DND-41 (cell line): ENCODE measurements around the gene FRS3.

ENCODE experiments used
- EZH2 ChIP-seq: IDR thresholded peaks from 3 replicates; pipeline ENCODE4 v1.6.1; 2012; ENCODE audit warnings: borderline replicate concordance, low read depth, mild to moderate bottlenecking, moderate library complexity, low read length, inconsistent platforms; ENCODE audit not compliant: severe bottlenecking
- TF ChIP-seq, protein P1 (sequence below): IDR thresholded peaks from 2 replicates; pipeline ENCODE4 v1.5.1; 2012; ENCODE audit warnings: borderline replicate concordance, low read length, moderate library complexity, mild to moderate bottlenecking; ENCODE audit not compliant: poor library complexity, severe bottlenecking; ENCODE audit errors: extremely low read depth

DNA sequence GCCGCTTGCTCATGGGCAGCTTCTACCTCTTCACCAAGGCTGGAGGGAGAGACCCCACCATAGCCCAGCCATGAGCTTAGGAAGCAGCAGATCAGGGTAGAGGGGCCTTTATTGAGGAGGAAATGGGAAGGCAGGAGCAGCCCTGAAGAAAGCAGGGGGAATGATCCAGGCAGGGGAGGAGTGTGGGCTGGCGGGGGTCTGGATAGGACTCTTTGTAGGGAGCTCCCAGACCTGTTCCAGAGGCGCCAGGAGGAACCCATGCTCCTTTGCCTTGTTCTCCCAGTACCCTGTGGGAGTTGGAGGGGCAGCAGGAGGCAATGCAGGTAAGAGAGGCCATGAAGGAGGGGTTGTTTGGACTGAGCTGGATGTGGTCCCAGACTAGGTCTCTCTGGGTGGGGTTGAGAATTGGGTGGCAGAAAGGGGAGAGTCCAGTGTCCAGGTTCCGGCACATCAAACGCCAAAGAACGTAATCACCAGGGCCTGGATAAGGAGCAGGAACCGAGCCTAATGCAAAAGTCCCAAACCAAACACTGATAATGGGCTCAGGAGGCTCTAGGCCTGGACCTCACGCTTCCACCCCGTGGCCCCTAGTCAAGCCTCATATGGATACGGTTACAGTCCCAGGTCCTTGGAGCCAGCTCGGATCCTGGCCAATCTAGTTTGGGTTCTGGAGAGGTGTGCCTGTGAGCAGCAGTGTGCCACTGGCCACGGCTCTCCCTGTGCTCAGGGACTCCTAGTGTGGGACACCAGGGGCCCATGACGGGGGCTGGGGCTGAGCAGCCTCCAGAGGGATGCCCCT, 20.4 kb downstream of the FRS3 start:
- TF ChIP-seq, protein P1, sequence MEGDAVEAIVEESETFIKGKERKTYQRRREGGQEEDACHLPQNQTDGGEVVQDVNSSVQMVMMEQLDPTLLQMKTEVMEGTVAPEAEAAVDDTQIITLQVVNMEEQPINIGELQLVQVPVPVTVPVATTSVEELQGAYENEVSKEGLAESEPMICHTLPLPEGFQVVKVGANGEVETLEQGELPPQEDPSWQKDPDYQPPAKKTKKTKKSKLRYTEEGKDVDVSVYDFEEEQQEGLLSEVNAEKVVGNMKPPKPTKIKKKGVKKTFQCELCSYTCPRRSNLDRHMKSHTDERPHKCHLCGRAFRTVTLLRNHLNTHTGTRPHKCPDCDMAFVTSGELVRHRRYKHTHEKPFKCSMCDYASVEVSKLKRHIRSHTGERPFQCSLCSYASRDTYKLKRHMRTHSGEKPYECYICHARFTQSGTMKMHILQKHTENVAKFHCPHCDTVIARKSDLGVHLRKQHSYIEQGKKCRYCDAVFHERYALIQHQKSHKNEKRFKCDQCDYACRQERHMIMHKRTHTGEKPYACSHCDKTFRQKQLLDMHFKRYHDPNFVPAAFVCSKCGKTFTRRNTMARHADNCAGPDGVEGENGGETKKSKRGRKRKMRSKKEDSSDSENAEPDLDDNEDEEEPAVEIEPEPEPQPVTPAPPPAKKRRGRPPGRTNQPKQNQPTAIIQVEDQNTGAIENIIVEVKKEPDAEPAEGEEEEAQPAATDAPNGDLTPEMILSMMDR, result no peak
- TF ChIP-seq EZH2, result no peak
